Activated T-cell treated with anti-CD3 and anti-CD28 coated beads for 24 hours (primary cell): Measurements from ENCODE around the gene PAQR5.
"Not testable (repeated sequence)": the region's sequence is repeated elsewhere in the genome, so short reads cannot be mapped to it uniquely, and the experiment has no call there.

Experiments used
- DNase-seq: peaks from one replicate; pipeline ENCODE4 v3.0.0-alpha.2; 2020; ENCODE audit warnings: low read depth

The PAQR5 gene

GRCh38 chr15:69357773-69358771, 59.4 kb downstream of the PAQR5 start:
- DNase-seq: no peak

- no peak for DNase-seq
These were observed 60.1 kb downstream of the PAQR5 start for GRCh38 chr15:69358850-69359249.

- DNase-seq: no peak
These were observed 61.0 kb downstream of the PAQR5 start for GRCh38 chr15:69359722-69360121.

GRCh38 chr15:69360642-69361041, 61.9 kb downstream of the PAQR5 start:
- DNase-seq: no peak

GRCh38 chr15:69367236-69367635, 68.5 kb downstream of the PAQR5 start:
- DNase-seq: no peak

GRCh38 chr15:69369631-69370030, 70.9 kb downstream of the PAQR5 start:
- no peak for DNase-seq

DNA sequence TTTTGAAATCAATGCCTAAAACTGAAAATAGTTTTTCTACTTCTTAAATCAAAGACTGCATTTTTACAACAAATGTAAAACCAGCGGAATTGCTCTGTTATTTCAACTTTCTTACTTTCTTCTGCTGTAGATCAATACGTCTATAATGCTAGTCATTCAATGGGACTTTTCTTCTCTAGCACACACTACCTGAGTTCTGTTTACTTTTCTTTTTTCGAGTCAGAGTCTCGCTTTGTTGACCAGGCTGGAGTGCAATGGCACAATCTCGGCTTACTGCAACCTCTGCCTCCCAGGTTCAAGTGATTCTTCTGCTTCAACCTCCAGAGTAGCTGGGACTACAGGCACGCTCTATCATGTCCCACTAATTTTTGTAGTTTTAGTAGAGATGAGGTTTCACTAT, 74.7 kb downstream of the PAQR5 start:
- DNase-seq: no peak

DNA sequence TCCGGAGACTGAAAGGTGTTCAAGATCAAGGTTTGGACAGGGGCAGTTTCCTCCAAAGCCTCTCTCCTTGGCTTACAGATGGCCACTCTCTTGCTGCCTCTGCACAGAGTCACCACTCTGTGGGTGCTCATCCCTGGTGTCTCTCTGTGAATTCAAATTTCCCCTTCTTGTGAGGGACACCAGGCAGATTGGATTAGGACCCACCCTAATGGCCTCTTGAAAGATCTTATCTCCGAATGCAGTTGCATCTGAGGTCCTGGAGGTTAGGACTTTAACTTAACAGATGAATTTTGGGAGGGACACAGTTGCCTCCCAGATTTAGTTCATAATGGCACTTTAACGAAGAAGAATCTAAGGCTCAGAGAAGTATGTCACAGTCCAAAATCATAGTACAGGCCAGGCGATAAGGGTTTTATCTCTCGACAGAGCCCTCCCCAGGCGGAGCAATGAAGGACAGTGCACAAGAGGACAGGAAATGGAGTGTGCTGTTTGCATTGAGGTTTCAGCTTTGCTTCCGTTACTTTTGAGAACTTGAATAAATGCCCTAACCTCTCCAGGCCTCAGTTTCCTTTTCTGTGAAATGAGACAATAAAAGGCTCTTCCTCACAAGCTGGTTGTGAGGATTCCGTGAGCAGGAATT, 76.6 kb downstream of the PAQR5 start:
- DNase-seq: no peak

GRCh38 chr15:69377216-69377970, 78.7 kb downstream of the PAQR5 start:
- no peak for DNase-seq

DNA sequence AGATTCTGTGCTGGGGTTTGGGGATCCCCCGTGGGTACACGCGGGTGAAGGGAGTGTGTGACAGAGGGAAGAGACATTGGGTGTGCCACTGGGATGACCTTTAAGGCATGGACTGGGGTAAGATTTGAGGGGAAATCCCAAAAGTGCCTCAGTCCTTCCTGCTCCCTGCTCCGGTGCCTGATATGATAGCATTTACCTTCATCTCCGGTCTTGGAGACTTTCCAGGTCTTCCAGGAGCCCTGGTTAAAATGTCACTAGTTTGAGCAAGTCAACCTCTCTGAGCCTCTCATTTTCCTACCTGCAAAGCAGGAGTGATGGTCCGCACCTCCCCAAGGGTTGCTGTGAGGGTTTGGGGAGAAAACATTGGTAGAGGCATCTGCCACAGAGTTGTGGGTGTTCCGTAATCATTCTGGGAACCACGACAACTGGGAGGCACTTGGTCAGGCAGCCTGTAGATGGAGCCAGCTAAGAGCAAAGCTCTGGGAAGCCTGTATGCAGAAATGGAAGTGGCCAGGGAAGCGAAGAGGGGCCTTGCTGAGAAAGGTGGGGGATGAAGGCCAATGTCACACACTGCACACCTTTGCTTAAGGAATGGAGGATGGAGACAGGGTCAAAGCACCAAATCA, 81.5 kb downstream of the PAQR5 start:
- DNase-seq: no peak

DNA sequence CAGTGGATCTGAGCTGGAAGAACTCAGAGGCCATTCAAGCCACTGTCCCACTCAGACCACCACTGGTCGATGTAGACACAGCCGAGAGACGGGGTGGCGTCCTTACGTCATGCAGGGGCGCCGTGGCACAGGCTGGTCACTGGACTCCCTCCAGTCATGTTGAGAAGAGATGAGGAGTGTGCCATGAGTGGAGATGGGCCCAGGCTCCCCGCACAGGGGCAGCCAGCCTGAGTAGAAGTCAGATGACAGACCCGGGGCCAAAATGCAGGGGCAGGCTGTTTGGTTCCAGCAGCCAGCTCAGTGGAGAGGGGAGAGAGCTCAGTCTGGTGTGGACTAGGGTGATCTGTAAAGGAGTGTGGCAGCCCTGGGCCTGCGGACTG, 82.0 kb downstream of the PAQR5 start:
- DNase-seq: no peak

DNA sequence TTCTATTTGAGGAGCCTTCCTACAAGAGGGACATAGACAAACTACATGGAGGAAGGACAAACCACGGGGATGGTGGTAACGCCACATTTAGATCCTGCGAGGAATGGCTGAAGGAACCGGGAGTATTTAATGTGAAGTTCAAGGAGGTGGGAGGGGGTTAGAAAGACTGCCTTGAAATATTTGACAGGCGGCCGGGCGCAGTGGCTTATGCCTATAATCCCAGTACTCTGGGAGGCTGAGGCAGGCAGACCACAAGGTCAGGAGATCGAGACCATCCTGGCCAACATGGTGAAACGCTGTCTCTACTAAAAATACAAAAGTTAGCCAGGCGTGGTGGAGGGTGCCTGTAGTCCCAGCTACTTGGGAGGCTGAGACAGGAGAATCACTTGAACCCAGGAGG, 83.5 kb downstream of the PAQR5 start:
- DNase-seq: not testable (repeated sequence)

DNA sequence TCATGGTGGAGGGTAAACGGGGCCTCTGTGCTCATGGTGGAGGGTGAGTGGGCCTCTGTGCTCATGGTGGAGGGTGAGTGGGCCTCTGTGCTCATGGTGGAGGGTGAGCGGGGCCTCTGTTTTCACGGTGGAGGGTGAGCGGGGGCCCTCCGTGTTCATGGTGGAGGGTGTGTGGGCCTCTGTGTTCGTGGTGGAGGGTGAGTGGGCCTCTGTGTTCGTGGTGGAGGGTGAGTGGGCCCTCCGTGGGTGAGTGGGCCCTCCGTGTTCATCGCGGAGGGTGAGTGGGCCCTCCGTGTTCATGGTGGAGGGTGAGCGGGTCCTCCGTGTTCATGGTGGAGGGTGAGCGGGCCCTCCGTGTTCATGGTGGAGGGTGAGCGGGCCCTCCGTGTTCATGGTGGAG, 85.4 kb downstream of the PAQR5 start:
- DNase-seq: not testable (repeated sequence)

- DNase-seq: no peak
These were observed 86.2 kb downstream of the PAQR5 start for GRCh38 chr15:69384626-69385598.

GRCh38 chr15:69385831-69386230, 87.1 kb downstream of the PAQR5 start:
- no peak for DNase-seq

GRCh38 chr15:69386284-69386683, 87.6 kb downstream of the PAQR5 start:
- DNase-seq: no peak

DNA sequence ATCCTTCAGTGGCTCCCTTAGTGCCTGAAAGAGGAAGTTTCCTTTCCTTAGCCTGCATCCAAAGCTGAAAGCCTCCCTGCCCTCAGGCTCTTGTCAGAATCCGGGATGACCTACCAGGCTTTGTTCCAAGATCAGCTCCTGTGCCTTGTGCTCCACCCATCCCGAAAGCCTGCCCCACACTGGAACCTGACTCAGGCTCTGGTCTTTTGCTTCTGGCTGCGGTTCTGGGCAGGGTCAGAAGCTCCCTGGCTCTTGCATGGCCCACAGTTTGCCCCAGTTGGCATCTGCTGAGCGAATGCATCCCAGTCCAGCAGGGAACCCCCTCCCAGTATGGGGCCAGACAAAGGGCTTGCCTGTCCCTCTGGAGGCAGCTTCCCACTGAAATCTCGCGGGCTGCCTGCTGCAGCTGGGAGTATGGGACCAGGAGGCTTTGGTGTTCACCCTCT, 89.6 kb downstream of the PAQR5 start:
- no peak for DNase-seq

GRCh38 chr15:69389426-69389825, 90.7 kb downstream of the PAQR5 start:
- no peak for DNase-seq

- DNase-seq: no peak
These were observed 91.9 kb downstream of the PAQR5 start for GRCh38 chr15:69390575-69390974.

- DNase-seq: no peak
These were observed 92.5 kb downstream of the PAQR5 start for GRCh38 chr15:69391046-69391757.
